GM21576 (cell line): ENCODE measurements around the gene NUCKS1.

Experiments used
- ATAC-seq: cut with Tn5 transposase; IDR thresholded peaks from one replicate; pipeline ENCODE4 v1.9.1; 2021; ENCODE audit warnings: mild to moderate bottlenecking, moderate library complexity; ENCODE audit not compliant: unreplicated experiment

The NUCKS1 gene

DNA sequence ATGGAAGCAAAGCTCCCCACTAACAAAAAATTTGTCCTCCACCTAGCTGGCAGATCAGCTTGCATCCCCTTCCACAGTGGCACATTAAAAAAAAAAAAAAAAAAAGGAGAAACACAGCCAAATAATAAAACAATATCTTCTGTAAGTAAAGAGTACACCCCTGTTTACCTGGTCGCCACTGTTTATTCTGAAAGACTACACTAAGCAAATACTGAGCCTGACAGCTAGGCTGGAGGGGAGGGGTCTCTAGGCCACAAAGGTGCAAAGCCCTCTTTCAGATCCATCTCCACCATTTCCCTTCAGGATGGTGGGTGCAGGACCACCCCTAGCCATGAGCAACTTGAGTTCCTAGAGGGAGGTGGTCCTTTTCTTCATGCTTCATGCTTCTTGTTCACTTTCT is 46.9 kb downstream of the NUCKS1 start:
- ATAC-seq: no peak

DNA sequence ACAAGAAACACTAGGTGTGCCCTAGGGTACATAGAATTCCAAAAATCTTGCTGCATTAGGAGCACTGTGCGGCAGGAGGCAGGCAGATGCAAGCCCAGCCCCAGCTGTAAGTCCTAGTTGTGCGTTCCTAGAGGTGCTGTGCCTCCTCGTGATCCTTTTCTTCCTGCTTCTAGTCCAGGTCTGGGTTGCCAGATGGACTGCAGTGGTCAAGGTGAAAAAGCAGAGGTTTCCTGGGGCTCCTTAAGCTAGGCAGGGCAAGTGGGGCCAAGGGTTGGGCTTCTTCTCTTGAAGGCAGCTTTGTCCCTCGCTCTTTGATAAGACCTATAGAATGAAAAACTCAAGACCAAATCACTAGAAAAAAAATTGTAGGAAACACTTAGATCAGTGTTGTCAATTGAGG is 48.1 kb downstream of the NUCKS1 start:
- ATAC-seq: no peak

DNA sequence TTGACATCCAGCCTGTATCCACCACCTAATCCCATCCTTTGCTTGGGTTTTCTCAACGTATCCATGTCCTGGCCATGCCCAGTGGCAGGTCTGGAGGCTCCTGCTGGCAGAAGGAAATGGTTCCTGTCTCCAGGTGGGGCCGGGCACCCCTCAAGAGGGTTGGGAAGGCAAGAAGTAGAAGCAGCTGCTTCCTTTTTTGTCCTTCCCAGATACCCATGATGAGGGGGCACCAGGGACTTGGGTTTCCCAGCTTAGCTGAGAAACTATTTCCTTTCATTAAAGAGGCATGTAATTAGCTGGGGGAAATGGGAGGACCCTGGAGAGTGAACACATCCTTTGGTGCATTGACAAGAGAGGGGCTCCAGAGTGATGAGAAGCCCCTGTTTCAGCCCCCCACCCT is 48.6 kb downstream of the NUCKS1 start:
- ATAC-seq: no peak

DNA sequence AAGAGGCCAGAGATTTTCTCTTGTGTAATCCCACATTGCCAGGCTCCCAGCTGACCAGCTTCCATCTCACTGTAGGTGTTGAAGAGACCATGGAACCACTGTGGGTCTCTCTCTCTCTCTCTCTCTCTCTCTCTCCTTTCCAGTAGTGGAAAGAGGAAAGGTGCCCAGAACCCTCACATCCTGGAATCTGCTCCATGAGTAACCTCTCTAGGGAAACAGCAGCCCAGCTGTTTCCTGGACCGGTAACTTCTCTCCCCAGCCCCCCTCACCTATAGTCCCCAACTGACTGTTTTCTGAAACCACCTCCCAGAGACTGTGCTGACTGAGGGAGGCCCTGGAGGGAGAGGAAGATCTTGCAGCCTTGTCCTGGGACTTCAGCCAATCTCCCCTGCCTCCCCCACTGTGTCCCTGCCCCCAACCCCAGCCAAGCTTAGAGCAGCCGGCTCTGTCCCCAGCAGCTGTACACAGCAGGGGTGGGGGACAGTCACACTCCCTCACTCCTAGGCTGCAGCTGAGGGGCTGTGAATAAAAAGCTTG is 49.0 kb downstream of the NUCKS1 start:
- no peak for ATAC-seq

DNA sequence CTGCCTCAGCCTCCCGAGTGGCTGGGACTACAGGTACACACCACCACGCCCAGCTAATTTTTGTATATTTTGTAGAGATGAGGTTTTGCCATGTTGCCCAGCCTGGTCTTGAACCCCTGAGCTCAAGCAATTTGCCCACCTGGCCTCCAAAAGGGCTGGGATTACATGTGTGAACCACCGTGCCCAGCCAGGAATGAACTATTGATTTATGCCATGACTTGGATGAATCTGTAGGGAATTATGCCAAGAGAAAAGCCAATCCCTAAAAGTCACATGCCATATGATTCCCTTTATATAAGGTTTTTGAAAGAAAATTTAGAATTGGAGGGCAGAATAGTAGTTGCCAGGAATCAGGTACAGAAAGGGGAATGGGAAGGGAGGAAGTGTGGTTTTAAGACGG is 50.6 kb downstream of the NUCKS1 start:
- ATAC-seq: no peak

DNA sequence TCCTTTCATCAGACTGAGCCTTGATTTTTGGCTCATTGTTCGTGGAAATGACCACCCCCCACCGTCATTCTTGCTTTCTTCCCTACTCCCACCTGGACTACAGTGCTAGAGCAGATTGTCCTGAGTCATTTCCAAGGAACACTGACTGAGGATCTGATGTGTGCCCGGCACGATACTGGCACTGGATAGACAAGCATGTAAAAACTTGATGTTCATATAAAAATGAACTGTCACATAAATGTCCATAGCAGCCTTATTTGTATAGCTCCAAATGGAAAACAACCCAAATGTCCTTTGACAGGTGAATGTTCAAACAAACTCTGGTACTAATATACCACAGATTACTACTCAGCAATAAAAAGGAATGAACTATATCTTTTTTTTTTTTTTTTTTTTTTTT is 51.1 kb downstream of the NUCKS1 start:
- ATAC-seq: no peak

DNA sequence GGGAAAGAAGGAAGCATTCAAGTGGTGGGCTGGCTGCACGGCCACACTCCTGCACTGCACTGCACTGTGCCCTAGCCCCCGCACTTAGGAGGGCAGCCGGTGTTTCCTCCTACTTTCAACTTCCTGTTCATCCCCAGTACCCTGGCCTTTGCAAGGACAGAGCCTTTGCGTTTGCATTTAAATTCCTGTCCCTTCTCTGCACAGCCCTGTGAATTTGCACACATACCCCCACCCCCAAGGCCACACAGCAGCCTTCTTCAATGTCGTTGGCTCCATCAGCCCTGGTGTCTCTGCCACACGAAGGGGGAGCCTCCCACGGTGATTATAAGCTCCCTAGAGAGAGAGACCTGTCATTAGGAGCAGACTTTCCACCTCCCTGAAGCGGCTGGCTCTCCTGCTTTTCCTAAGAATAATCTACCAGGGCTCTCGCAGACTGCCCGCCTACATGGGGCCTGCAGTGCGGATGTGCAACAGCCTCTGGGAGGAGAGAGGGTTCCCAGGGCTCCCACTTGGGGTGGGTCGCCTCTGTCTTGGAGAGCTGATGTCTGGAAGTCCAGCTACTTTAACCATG is 56.5 kb downstream of the NUCKS1 start:
- no peak for ATAC-seq

DNA sequence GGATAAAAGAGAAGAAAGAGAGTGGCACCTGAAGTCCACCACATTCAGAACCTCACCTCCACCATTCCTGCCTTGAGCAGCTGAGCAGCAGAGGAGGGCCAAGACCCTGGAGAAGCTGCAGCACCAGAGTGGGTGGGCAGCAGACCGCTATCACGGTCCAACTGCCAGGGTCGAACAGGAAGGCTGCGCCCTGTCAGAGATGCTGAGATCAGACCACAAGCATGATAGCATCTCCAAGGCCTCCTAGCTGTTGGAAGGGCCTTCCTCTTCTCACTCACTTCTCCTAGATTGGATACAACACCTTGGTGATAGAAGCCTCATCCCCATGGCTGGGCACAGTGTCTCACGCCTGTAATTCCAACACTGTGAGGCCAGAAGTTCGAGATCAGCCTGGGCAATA is 57.6 kb downstream of the NUCKS1 start:
- no peak for ATAC-seq

DNA sequence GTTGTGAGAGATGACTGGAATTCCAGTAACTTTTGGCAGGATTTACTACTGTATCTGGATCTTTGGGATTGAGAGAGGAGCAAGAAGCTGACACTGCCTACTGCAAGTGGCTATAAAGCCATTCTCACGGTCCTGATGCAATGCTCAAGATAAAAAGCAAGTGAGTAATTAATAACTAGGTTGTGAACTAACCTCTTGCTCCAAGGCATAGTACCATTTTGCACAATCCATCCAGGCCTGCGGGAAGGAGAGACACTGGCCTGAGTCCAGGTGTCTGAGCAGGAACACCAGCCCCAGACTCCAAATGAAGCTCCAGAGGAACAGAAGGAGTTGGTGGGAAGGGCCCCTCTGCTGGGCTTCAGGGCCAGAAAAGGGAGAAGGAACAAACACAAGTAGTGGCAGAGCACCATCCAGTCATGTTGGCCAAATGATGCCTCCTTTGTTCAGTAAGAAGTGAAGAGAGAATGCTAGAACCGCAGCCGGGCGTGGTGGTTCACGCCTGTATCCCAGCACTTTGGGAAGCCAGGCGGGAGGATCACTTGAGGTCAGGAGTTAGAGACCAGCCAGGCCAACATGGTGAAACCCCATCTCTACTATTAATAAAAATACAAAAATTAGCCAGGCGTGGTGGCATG is 59.7 kb downstream of the NUCKS1 start:
- no peak for ATAC-seq

DNA sequence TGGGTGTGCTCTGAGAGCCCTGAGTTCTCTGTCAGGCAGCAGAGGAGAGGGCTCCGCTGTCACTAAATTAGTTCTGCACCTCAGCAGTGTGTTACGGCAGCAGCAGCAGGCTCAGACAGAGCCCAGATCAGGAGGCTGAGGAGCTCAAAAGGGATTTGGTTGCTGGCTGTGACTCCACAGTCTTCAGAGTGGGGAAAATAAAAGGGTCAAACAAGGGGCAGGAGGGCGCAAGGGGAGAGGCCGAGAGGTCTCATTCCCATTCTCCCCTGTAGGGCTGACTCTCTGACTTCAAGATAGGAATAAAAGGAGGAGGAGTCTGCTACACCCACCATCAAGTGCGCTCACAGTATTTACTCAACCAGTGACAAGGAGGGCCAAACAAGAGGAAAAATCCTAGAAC is 60.5 kb downstream of the NUCKS1 start:
- ATAC-seq: no peak

DNA sequence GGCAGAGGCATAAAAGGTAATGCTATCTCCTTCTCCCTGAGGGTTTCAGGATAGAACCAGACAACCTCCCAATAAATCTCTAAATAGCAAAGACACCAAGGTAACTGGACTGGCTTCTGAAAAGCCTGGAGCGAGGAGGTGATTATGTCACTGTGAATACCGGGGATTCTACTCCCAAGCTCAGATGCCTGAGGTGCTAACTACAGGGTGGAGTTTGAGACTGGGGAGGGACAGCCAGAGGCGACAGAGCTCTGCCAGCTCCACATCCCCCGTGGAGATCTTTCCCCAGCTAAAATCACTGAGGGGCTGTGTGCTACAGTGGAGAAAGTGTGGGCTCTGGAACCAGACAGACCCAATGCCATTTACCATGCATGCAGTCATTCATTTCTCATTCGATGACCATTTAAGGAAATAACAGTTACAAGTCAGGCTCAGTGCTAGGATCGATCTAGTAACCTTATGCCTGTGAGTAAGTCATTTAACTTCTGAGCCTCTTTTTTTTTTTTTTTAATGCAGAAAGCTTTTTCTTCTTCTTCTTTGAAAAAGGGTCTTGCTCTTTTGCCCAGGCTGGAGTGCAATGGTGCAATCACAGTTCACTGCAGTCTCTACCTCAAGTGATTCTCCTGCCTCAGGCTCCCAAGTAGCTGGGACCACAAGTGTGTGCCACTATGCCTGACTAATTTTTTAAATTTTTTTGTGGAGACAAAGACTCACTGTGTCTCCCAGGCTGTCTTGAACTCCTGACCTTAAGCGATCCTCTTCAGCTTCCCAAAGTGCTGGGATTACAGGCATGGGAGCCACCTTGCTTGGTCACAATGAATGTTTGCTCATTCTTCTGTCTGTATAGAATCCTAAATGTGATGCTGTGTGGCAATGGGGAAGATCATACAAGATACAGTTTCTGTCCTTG is 61.6 kb downstream of the NUCKS1 start:
- no peak for ATAC-seq

DNA sequence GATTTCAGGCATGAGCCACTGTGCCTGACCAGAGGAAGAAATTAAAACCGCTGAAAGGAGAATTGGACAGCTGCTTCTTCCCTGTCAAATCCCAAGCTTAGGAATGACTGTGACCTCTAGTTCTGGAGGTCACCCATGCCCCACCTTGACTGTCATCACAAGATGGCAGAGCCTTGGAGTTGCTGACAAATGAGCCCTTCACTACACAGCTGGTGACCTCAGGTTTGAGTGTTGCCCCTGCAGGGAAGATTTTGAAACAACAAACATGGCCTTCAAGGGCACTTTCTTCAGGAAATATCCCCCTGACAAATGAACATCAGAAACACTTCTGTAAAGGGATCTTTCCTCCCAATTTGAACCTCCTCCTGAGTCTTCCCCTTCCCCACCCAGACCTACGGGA is 62.7 kb downstream of the NUCKS1 start:
- no peak for ATAC-seq

DNA sequence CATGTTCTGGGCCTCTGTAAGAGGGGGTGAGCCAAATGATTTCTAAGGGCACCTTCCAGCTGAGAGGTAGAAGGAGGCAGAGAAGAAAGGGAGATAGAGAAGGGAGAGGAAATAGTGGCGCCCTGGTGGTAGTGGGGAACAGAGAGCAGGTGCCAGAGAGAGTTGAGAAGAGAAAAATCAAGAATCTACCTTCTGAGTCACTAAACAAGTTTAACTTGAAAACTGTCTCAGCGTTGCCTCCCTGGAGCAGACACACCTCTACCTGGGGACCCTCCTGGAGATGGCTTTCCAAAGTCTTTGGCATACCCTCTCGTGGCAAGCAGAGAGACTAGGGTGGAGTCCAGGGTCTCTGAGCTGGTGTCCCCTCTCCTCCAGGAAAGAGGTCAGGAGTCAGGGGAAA is 68.6 kb downstream of the NUCKS1 start:
- no peak for ATAC-seq

DNA sequence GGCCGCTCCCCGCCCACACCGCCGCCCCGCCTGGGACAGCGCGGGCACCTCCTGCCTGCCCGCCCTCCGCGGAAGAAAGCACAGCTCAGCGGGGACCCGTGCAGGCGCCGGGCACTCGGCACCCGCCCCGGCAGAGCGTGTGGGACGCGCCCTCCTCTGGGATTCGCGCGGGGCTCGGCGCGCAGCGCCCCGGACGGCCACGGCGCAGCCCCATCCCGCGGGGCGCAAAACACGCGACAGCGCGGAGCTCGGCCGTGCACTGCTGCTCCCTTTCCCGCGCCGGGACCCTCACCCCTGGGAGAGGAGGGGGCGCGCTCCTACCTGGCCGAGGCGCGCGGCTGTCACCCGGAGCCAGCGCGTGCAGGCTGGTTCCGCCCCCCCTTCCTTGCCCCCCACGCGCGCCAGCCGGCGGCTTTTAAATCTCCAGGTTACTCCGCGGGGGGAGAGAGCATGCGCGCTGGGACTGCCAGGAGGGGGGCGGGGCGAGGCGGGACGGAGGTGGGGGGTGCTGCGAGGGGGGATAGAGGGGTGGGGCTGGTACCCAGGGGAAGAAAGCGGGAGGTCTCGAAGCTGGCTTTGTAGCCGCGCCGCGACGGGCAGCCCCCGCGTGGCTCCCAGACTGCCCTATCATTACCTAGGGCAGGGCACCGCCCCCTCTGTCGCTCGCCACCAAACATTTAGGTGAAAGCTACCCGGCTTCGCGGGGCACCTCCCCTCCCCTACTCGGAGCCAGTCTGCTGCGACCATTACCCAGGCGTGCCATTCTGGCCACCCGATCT is 69.7 kb downstream of the NUCKS1 start, which contains the start of gene SLC45A3:
Gene SLC45A3 (minus strand): TSS at position 437 of the 779 bp plus-strand sequence. CDS start 15,853 bp downstream, outside the sequence.
- ATAC-seq: no peak

DNA sequence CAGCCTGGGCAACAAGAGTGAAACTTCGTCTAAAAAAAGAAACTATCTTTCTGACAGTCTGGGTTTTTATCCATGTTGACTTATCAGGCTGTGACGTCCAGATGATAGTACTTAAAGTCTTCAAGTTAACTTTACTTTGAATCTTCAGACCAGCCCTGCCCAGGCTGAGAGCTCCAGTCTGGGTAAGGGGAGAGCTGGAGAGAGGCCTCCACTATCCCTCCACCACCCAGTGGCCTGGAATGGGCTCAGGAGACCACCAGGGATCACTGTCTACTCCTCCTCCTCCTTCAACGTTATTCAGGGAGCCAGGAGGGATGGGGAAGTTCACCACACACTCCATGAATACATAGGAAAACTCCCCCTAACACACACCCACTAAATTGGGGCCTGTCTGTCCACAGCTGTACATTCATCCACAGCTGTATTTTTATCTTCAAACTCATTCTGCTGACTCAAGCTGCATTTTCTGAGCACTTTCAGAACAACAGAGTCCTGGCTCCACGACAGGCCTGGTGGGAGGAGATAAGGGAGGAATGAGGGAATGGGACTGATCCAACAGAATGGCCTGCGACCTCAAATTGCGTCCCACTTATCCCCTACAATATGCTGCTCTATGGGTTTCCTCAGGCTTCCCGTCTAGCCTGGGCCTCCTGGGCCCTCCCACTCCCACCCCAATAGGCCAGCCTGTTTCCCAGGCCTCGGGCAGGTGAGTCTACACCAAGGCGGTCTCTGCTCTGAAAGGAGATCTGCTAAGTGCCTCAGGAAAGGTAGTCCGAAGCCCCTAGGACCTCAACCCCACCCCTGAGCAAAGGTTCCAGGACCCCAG is 71.5 kb downstream of the NUCKS1 start:
- ATAC-seq: no peak

DNA sequence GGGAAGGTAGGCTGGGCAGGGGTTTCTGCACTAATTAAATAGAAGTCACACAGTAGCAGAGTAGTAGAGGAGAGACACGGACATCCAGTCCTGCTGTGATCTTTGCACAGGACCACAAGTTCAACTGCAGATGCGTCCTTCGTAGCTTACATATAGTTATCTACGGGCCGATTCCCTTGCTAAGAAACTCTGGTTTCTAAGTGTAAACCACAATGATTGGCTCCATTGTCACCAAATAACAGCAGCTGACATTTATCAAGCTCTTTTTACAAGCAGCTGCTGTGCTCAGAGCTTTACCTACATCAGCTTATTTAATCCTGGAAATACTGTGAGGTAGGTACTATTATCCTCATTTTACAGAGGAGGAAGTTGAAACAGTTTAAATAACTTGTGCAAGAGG is 72.8 kb downstream of the NUCKS1 start:
- ATAC-seq: no peak

DNA sequence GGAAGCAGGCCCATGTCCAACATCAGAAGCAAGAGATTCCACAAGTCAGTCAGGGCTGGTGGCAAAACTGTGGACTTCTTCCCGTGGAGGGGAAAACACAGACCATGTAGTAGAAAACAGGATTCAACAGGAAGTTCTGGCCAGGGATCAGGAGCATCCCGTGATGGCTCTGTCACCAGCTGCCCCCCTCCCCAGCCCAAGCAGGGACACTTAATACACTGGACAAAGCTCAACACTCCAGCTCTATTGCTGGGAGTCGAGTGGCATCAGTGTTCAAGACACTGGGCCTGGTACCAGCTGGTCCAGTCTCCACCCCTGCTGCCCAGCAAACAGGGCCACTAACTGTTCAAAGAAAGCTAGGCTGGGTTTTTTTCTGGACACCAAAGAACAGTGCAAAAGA is 73.4 kb downstream of the NUCKS1 start:
- ATAC-seq: no peak

DNA sequence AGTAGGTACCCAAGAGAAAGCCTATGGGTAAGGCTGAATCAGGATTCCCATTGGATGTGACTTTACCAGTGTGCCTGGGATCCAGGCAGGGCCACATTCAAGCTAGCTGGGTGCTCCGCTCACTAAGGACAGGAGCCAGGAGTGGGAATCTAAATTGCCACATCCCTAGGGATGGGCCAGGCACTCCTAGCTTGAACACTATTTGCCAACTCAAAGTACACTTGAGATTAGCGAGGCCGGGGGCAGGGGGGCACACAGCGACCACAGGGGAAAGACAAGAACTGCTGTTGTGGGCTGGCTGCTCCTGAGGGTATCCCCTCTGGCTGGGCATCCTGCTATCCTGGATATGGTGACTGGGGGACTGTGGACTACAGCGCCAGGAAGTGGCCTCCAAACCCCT is 74.0 kb downstream of the NUCKS1 start:
- ATAC-seq: no peak

DNA sequence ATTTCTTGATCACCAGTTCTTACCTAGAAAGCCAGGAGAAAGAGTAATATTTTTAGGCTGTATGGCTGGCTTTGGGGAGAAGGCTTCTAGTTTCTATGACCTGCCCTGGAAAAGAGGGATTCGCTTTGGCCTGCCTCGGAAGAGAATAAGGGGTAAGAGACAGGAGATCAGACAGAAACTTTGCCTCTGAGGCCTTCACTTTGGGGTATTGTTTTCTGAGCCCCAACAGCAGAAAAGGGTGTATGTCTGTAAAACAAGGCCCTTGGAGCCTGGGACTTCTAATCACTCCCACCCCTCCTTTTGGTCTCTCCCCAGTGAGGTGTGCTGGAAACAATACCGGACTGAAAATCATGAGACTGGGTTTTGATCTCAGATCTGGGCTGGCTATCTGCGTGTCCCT is 74.7 kb downstream of the NUCKS1 start:
- ATAC-seq: no peak

DNA sequence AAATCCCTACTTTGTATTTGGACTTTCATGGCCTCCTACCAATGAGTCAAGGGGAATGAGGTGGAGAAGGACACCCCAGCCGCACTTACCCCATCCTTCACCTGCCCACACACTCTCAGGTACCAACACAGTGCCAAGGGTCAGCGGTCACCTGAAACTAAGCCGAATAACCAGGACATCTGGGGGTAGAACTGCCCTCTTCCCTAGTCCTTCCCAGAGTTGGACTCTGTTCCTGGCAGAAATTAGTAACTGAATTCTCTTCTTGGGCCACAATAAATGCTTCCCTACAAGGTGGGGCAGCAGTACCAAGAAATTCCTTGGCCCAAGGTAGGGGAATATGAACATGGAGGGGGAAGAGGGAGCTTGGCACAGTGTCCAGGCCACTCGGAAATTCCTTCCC is 77.0 kb downstream of the NUCKS1 start:
- ATAC-seq: no peak
